A172 (cell line): ENCODE measurements around the gene PPP1R12C. TPM values are rescaled to one million over a fixed set of nuclear protein-coding genes. Genes with fewer than 3 reads are reported as not detected.
"Not testable (repeated sequence)": the region's sequence is repeated elsewhere in the genome, so short reads cannot be mapped to it uniquely, and the experiment has no call there.

Experiments
- DNase-seq: peaks from one replicate; pipeline ENCODE4 v3.0.0-alpha.2; 2015; ENCODE audit warnings: low spot score
- total RNA-seq: library from RNA; depleted of rRNA; stranded (reverse); fragments of >200 nt; shearing (Covaris generic); gene quantifications from 2 replicates; pipeline ENCODE4 v1.2.3, GENCODE V29; 2014; rRNA removed

Gene PPP1R12C
- 85.7 and 87.4 TPM in 2 replicates for total RNA-seq

GRCh38 chr19:55116859-55117662, at the start of gene PPP1R12C:
Gene PPP1R12C (minus strand): TSS chr19:55117637. CDS start chr19:55117543, 94 bp downstream.
- DNase-seq = peak; percentile 21

- DNase-seq = peak; percentile 100
Observed at GRCh38 chr19:55166530-55167268, 49.3 kb upstream of the PPP1R12C start, which contains the start of gene DNAAF3. Gene DNAAF3 (minus strand): TSS chr19:55166613. CDS start chr19:55166413, 200 bp downstream.

- peak; percentile 92 for DNase-seq
Observed at GRCh38 chr19:55165952-55166529, 48.6 kb upstream of the PPP1R12C start.

GRCh38 chr19:55161571-55162322, 44.3 kb upstream of the PPP1R12C start:
- no peak for DNase-seq

GRCh38 chr19:55160986-55161365, 43.5 kb upstream of the PPP1R12C start:
- DNase-seq = no peak

- peak; percentile 95 for DNase-seq
Observed at GRCh38 chr19:55160128-55160985, 42.9 kb upstream of the PPP1R12C start.

GRCh38 chr19:55158848-55159749, 41.7 kb upstream of the PPP1R12C start:
- peak; percentile 93 for DNase-seq

GRCh38 chr19:55158423-55158822, 41.0 kb upstream of the PPP1R12C start:
- DNase-seq = no peak

- DNase-seq = no peak
Observed at GRCh38 chr19:55157064-55157908, 39.8 kb upstream of the PPP1R12C start, which contains the start of gene TNNI3. Gene TNNI3 (minus strand): TSS chr19:55157732. CDS start chr19:55157589, 143 bp downstream.

- no peak for DNase-seq
Observed at GRCh38 chr19:55156202-55157063, 39.0 kb upstream of the PPP1R12C start.

GRCh38 chr19:55155784-55156183, 38.3 kb upstream of the PPP1R12C start:
- not testable (repeated sequence) for DNase-seq

GRCh38 chr19:55153652-55154264, 36.3 kb upstream of the PPP1R12C start:
- no peak for DNase-seq

GRCh38 chr19:55152017-55152416, 34.6 kb upstream of the PPP1R12C start:
- peak; percentile 95 for DNase-seq

- DNase-seq = no peak
Observed at GRCh38 chr19:55149078-55150003, 31.9 kb upstream of the PPP1R12C start, which contains the start of gene TNNT1. Gene TNNT1 (minus strand): TSS chr19:55149206. CDS start chr19:55147157, 2,049 bp downstream.

- DNase-seq = no peak
Observed at GRCh38 chr19:55147545-55148251, 30.3 kb upstream of the PPP1R12C start.
